HepG2 (cell line): Measurements from ENCODE around the gene COPZ2. TPM values are rescaled to one million over a fixed set of nuclear protein-coding genes. Genes with fewer than 3 reads are reported as not detected.

ENCODE experiments used
- GABPA ChIP-seq, 2 experiments: IDR thresholded peaks; 2 replicates each; pipeline ENCODE4 v1.6.1; 2011 to 2016; ENCODE audit warnings: low read depth in 2 of 2, low read length in 1 of 2, missing biosample characterization in 1 of 2, missing genetic modification characterization in 1 of 2
- HDAC2 ChIP-seq: sonication (generic); formaldehyde crosslinking; IDR thresholded peaks from 2 replicates; pipeline ENCODE4 v1.4.0; 2020; ENCODE audit warnings: missing genetic modification reagents
- IRF2 ChIP-seq: IDR thresholded peaks from 2 replicates; pipeline ENCODE4 v1.6.1; 2018; ENCODE audit warnings: missing genetic modification reagents, missing compliant biosample characterization
- KAT8 ChIP-seq: IDR thresholded peaks from 2 replicates; pipeline ENCODE4 v1.6.1; 2016; ENCODE audit warnings: missing genetic modification reagents, missing compliant biosample characterization
- KDM3A ChIP-seq: IDR thresholded peaks from 2 replicates; pipeline ENCODE4 v1.6.1; 2018; ENCODE audit warnings: low read depth, missing compliant biosample characterization
- MIXL1 ChIP-seq: IDR thresholded peaks from 2 replicates; pipeline ENCODE4 v1.6.1; 2016
- ZNF614 ChIP-seq: IDR thresholded peaks from 2 replicates; pipeline ENCODE4 v1.6.1; 2018; ENCODE audit warnings: missing biosample characterization, missing genetic modification reagents, inconsistent platforms, borderline replicate concordance
- ZNF788 ChIP-seq: sonication (generic); formaldehyde crosslinking; IDR thresholded peaks from 2 replicates; pipeline ENCODE4 v1.5.0; 2020; ENCODE audit warnings: mild to moderate bottlenecking, missing genetic modification reagents, borderline replicate concordance
- ZNF792 ChIP-seq: IDR thresholded peaks from 2 replicates; pipeline ENCODE4 v1.6.1; 2016
- ZNF883 ChIP-seq: sonication (generic); formaldehyde crosslinking; IDR thresholded peaks from 2 replicates; pipeline ENCODE4 v1.5.1; 2020; ENCODE audit warnings: mild to moderate bottlenecking, missing genetic modification reagents; ENCODE audit errors: not compliant biosample characterization
- ZSCAN29 ChIP-seq: sonication (generic); formaldehyde crosslinking; conservative IDR thresholded peaks from 2 replicates; pipeline ENCODE4 v1.4.0; 2020; ENCODE audit warnings: mild to moderate bottlenecking, missing genetic modification reagents
- polyA plus RNA-seq, 8 experiments: library from polyadenylated mRNA; depleted of rRNA in 3 of 8; stranded (reverse) in 7 of 8; unstranded in 1 of 8; fragments of >200 nt; fragmentation: Illumina TruSeq in 4 of 8; extraction: Trizol in 4 of 8; gene quantifications; 2 replicates each; pipeline versions ENCODE4 v1.2.1 to v1.2.3, GENCODE V29; 2011 to 2016; ENCODE audit warnings: low read depth in 4 of 8, missing spikeins in 1 of 8, mixed read lengths in 1 of 8; ENCODE audit not compliant: insufficient read depth in 1 of 8
- total RNA-seq, 5 experiments: library from RNA; depleted of rRNA; stranded (reverse); fragments of >200 nt; fragmentation: Illumina TruSeq; extraction: Trizol; gene quantifications; 2 replicates each; pipeline ENCODE4 v1.2.3, GENCODE V29; 2016; ENCODE audit warnings: low read depth in 1 of 5
- TF ChIP-seq, protein P1 (sequence below), 2 experiments: sonication (generic) in 1 of 2; formaldehyde crosslinking in 1 of 2; IDR thresholded peaks; 2 replicates each; pipeline versions ENCODE4 v1.4.0 to v1.6.1; 2018 to 2020; ENCODE audit warnings: missing genetic modification reagents in 2 of 2, borderline replicate concordance in 1 of 2, low read depth in 1 of 2, mild to moderate bottlenecking in 1 of 2, missing biosample characterization in 1 of 2
- TF ChIP-seq, protein P2 (sequence below): sonication (generic); formaldehyde crosslinking; IDR thresholded peaks from 2 replicates; pipeline ENCODE4 v1.8.0; 2022; ENCODE audit warnings: low read depth, missing genetic modification reagents
- TF ChIP-seq, protein P3 (sequence below): IDR thresholded peaks from 2 replicates; pipeline ENCODE4 v1.6.1; 2016; ENCODE audit warnings: missing compliant biosample characterization, missing genetic modification reagents, borderline replicate concordance
- TF ChIP-seq, protein P4 (sequence below): sonication (generic); formaldehyde crosslinking; IDR thresholded peaks from 2 replicates; pipeline ENCODE4 v1.4.0; 2020; ENCODE audit warnings: missing genetic modification reagents, mild to moderate bottlenecking, borderline replicate concordance
- TF ChIP-seq, protein P5 (sequence below): sonication (generic); formaldehyde crosslinking; IDR thresholded peaks from 2 replicates; pipeline ENCODE4 v1.5.1; 2020; ENCODE audit warnings: mild to moderate bottlenecking, missing genetic modification reagents, moderate library complexity

COPZ2 gene
- total and polyA plus RNA-seq, 2 of the 13 experiments (the other 11 are each of a cell fraction or from before 2014, with no cell fraction given): 0.61 to 1.5 TPM

DNA sequence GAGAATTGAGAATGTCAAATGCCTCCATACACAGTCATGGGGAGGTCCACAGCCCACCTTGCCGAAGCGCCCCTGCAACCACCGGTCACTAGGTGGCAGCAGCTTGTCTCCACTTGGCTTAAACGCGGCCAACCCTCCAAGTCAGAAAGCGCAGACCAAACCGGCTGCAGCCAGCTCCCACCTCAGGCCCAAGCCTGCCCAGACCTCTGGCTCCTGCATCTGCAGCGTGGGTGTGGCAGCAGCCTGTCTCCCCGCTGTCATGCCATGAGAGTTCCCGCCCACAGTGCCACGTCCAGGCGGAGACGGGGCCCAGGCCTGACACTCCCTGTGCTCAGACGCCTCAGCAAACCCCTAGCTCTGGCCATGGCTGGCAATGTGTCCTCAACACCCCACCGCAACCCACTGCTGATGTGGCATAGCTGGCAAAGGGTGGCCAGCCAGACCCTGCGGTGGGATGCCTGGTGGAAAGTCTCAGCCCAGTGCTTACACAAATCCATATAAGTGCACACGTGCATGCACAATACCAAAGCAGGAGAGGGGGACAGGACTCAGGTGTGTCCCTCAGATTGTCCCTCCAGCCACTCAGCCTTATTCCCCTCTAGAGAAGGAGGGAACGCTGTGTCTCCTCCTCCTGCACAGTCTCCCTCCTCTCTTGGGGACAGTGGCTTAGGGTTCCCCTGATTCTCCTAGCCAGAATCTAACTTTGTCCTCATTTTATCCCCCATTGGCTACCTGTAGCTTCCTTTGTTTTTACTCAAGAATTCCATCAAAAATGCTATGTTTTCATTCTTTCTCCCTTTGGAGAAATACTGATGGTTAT, 10.9 kb downstream of the COPZ2 start (continued):
- TF ChIP-seq ZSCAN29: 0 out of 2 replicates have a peak, but pooled peaks have one; percentile 42
- peak; percentile 45; the same call in 1 of the 2 replicates for TF ChIP-seq ZNF788 (CRISPR knock-in tag)
- TF ChIP-seq, protein P1, sequence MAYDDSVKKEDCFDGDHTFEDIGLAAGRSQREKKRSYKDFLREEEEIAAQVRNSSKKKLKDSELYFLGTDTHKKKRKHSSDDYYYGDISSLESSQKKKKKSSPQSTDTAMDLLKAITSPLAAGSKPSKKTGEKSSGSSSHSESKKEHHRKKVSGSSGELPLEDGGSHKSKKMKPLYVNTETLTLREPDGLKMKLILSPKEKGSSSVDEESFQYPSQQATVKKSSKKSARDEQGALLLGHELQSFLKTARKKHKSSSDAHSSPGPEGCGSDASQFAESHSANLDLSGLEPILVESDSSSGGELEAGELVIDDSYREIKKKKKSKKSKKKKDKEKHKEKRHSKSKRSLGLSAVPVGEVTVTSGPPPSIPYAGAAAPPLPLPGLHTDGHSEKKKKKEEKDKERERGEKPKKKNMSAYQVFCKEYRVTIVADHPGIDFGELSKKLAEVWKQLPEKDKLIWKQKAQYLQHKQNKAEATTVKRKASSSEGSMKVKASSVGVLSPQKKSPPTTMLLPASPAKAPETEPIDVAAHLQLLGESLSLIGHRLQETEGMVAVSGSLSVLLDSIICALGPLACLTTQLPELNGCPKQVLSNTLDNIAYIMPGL (CRISPR knock-in tag; IDR thresholded peaks at IDR 0.05; ENCODE audit: borderline replicate concordance in 1 of 2, low read depth in 1 of 2): peak; percentile 74 to 90
- no peak for TF ChIP-seq ZNF883 (CRISPR knock-in tag)
- peak; percentile 40; the same call in 1 of the 2 replicates for TF ChIP-seq HDAC2 (CRISPR knock-in tag)
- TF ChIP-seq, protein P2, sequence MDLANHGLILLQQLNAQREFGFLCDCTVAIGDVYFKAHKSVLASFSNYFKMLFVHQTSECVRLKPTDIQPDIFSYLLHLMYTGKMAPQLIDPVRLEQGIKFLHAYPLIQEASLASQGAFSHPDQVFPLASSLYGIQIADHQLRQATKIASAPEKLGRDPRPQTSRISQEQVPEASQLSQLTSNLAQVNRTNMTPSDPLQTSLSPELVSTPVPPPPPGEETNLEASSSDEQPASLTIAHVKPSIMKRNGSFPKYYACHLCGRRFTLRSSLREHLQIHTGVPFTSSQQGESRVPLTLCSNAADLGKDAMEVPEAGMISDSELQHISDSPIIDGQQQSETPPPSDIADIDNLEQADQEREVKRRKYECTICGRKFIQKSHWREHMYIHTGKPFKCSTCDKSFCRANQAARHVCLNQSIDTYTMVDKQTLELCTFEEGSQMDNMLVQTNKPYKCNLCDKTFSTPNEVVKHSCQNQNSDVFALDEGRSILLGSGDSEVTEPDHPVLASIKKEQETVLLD (CRISPR knock-in tag): no peak
- TF ChIP-seq, protein P3, sequence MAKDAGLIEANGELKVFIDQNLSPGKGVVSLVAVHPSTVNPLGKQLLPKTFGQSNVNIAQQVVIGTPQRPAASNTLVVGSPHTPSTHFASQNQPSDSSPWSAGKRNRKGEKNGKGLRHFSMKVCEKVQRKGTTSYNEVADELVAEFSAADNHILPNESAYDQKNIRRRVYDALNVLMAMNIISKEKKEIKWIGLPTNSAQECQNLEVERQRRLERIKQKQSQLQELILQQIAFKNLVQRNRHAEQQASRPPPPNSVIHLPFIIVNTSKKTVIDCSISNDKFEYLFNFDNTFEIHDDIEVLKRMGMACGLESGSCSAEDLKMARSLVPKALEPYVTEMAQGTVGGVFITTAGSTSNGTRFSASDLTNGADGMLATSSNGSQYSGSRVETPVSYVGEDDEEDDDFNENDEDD (CRISPR knock-in tag): 0 out of 2 replicates have a peak, but pooled peaks have one; percentile 37
- TF ChIP-seq ZNF614: peak; percentile 53; the same call in 1 of the 2 replicates
- 0 out of 2 replicates have a peak, but pooled peaks have one; percentile 62 for TF ChIP-seq IRF2 (CRISPR knock-in tag)
- TF ChIP-seq GABPA (IDR thresholded peaks at IDR 0.05; ENCODE audit: low read depth, low read length): no peak
- TF ChIP-seq GABPA (CRISPR knock-in tag; IDR thresholded peaks at IDR 0.05; ENCODE audit: low read depth): no peak
- peak; percentile 35; the same call in 1 of the 2 replicates for TF ChIP-seq MIXL1 (CRISPR knock-in tag)
- TF ChIP-seq, protein P4, sequence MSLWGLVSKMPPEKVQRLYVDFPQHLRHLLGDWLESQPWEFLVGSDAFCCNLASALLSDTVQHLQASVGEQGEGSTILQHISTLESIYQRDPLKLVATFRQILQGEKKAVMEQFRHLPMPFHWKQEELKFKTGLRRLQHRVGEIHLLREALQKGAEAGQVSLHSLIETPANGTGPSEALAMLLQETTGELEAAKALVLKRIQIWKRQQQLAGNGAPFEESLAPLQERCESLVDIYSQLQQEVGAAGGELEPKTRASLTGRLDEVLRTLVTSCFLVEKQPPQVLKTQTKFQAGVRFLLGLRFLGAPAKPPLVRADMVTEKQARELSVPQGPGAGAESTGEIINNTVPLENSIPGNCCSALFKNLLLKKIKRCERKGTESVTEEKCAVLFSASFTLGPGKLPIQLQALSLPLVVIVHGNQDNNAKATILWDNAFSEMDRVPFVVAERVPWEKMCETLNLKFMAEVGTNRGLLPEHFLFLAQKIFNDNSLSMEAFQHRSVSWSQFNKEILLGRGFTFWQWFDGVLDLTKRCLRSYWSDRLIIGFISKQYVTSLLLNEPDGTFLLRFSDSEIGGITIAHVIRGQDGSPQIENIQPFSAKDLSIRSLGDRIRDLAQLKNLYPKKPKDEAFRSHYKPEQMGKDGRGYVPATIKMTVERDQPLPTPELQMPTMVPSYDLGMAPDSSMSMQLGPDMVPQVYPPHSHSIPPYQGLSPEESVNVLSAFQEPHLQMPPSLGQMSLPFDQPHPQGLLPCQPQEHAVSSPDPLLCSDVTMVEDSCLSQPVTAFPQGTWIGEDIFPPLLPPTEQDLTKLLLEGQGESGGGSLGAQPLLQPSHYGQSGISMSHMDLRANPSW (CRISPR knock-in tag): no peak
- peak; percentile 63 for TF ChIP-seq KAT8
- TF ChIP-seq ZNF792 (CRISPR knock-in tag): no peak
- TF ChIP-seq, protein P5, sequence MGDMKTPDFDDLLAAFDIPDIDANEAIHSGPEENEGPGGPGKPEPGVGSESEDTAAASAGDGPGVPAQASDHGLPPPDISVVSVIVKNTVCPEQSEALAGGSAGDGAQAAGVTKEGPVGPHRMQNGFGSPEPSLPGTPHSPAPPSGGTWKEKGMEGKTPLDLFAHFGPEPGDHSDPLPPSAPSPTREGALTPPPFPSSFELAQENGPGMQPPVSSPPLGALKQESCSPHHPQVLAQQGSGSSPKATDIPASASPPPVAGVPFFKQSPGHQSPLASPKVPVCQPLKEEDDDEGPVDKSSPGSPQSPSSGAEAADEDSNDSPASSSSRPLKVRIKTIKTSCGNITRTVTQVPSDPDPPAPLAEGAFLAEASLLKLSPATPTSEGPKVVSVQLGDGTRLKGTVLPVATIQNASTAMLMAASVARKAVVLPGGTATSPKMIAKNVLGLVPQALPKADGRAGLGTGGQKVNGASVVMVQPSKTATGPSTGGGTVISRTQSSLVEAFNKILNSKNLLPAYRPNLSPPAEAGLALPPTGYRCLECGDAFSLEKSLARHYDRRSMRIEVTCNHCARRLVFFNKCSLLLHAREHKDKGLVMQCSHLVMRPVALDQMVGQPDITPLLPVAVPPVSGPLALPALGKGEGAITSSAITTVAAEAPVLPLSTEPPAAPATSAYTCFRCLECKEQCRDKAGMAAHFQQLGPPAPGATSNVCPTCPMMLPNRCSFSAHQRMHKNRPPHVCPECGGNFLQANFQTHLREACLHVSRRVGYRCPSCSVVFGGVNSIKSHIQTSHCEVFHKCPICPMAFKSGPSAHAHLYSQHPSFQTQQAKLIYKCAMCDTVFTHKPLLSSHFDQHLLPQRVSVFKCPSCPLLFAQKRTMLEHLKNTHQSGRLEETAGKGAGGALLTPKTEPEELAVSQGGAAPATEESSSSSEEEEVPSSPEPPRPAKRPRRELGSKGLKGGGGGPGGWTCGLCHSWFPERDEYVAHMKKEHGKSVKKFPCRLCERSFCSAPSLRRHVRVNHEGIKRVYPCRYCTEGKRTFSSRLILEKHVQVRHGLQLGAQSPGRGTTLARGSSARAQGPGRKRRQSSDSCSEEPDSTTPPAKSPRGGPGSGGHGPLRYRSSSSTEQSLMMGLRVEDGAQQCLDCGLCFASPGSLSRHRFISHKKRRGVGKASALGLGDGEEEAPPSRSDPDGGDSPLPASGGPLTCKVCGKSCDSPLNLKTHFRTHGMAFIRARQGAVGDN: peak; percentile 75
- TF ChIP-seq KDM3A (CRISPR knock-in tag): 0 out of 2 replicates have a peak, but pooled peaks have one; percentile 77
